ENCODE data around the gene CDR2L. TPM values are rescaled to one million over a fixed set of nuclear protein-coding genes. Genes with fewer than 3 reads are reported as not detected.

CDR2L gene
- polyA plus RNA-seq, 1 of the 3 experiments (the other 2 are of a cell fraction): 21.2 TPM

GRCh38 chr17:74939534-74939933, 47.9 kb upstream of the CDR2L start:
- CTCF ChIA-PET: interaction anchor here (2.0 to 8.3 kb wide), 4 partner anchors 15 to 148 kb away, joined by 6 to 77 read pairs (median 10); partner anchors contain the start of genes OTOP2 and USH1G
- Histone ChIP-seq H3K27ac (ENCODE audit: low read depth in 2 of 2, low read length in 1 of 2) (no peak overlapping the region), H3K9ac (no peak overlapping the region), H3K9me2 (no peaks in the 10 kb centered on the region), H3K4me2 (no peak overlapping the region), H3F3A (replicated peaks; ENCODE audit: insufficient read depth) (no peaks in the 10 kb centered on the region), H4K20me1 (ENCODE audit: insufficient read depth) (no peaks in the 10 kb centered on the region), H3K4me3 (ENCODE audit: low read depth in 2 of 2, low read length in 1 of 2) (no peak overlapping the region), H3K9me3 (no peaks in the 10 kb centered on the region), H3K4me1 (ENCODE audit: control insufficient read depth in 1 of 2, insufficient read depth in 2 of 2, low read depth in 1 of 2, low read length in 1 of 2) (no peaks in the 10 kb centered on the region; a peak in 1 of 4 replicates), H2AFZ (ENCODE audit: low read depth) (no peak overlapping the region), H3K79me2 (ENCODE audit: insufficient read depth) (no peaks in the 10 kb centered on the region), H3K36me3 (replicated peaks in 1 of 2; ENCODE audit: control insufficient read depth in 1 of 2, insufficient read depth in 2 of 2, low read length in 1 of 2) (no peaks in the 10 kb centered on the region), H3K27me3 (ENCODE audit: insufficient read depth) (peaks cover 83% of the 10 kb centered on the region)
- WGBS (ENCODE audit: low lambda C conversion rate): 45% methylated on average over 8 of the region's 8 CpGs
- no peak for TF ChIP-seq SMC3 (IDR thresholded peaks at IDR 0.05; ENCODE audit: low read depth, low read length)
- TF ChIP-seq PBX3 (IDR thresholded peaks at IDR 0.05): no peak
- TF ChIP-seq CHD2 (IDR thresholded peaks at IDR 0.05; ENCODE audit: low read length, partially characterized antibody): no peak
- TF ChIP-seq YY1 (IDR thresholded peaks at IDR 0.05; ENCODE audit: low read depth): no peak
- TF ChIP-seq FOXJ3 (CRISPR knock-in tag; IDR thresholded peaks at IDR 0.05): no peak
- no peak for TF ChIP-seq USF1 (IDR thresholded peaks at IDR 0.05; ENCODE audit: borderline replicate concordance, low read depth)
- no peak for TF ChIP-seq EP300 (IDR thresholded peaks at IDR 0.05; ENCODE audit: borderline replicate concordance in 1 of 2, low read depth in 1 of 2, low read length in 1 of 2)
- POLR2A ChIA-PET: interaction anchor here (1.0 kb wide), 1 partner anchor 11 kb away, joined by 5 read pairs; no protein-coding TSS in a partner anchor
- DNase-seq: no peak

- H3K9me2 ChIP-seq: no peaks in the 10 kb centered on the region
- no peak overlapping the region for H3K27ac ChIP-seq (ENCODE audit: low read depth in 2 of 2, low read length in 1 of 2)
- no peaks in the 10 kb centered on the region for H4K20me1 ChIP-seq (ENCODE audit: insufficient read depth)
- no peaks in the 10 kb centered on the region for H3K36me3 ChIP-seq (replicated peaks in 1 of 2; ENCODE audit: control insufficient read depth in 1 of 2, insufficient read depth in 2 of 2, low read length in 1 of 2)
- H3K9me3 ChIP-seq: no peaks in the 10 kb centered on the region
- H3K79me2 ChIP-seq (ENCODE audit: insufficient read depth): no peaks in the 10 kb centered on the region
- no peaks in the 10 kb centered on the region for H3F3A ChIP-seq (replicated peaks; ENCODE audit: insufficient read depth)
- DNase-seq: no peak
- H2AFZ ChIP-seq (ENCODE audit: low read depth): no peak overlapping the region
- ChIA-PET CTCF (interaction anchor here (2.4 kb wide), 1 partner anchor 17 kb away, joined by 11 read pairs; no protein-coding TSS in a partner anchor), POLR2A (no interaction called here)
- no peaks in the 10 kb centered on the region for H3K4me1 ChIP-seq (ENCODE audit: control insufficient read depth in 1 of 2, insufficient read depth in 2 of 2, low read depth in 1 of 2, low read length in 1 of 2)
- peaks cover 78% of the 10 kb centered on the region for H3K27me3 ChIP-seq (ENCODE audit: insufficient read depth)
- no peak overlapping the region for H3K4me3 ChIP-seq (ENCODE audit: low read depth in 2 of 2, low read length in 1 of 2)
- WGBS (ENCODE audit: low lambda C conversion rate): 59% methylated on average over 19 of the region's 21 CpGs
- H3K9ac ChIP-seq: no peak overlapping the region
- no peak overlapping the region for H3K4me2 ChIP-seq
- no peak for TF ChIP-seq POLR2AphosphoS5 (IDR thresholded peaks at IDR 0.05; ENCODE audit: low read depth, low read length)
- no peak for TF ChIP-seq USF1 (IDR thresholded peaks at IDR 0.05; ENCODE audit: borderline replicate concordance, low read depth)
- no peak for TF ChIP-seq GATA2 (CRISPR knock-in tag; IDR thresholded peaks at IDR 0.05)
- TF ChIP-seq YY1 (IDR thresholded peaks at IDR 0.05; ENCODE audit: low read depth): no peak
- TF ChIP-seq NRF1 (IDR thresholded peaks at IDR 0.05; ENCODE audit: low read depth, low read length): no peak
- TF ChIP-seq ELF1 (IDR thresholded peaks at IDR 0.05): no peak
- no peak for TF ChIP-seq FOXM1 (IDR thresholded peaks at IDR 0.05; ENCODE audit: low read depth)
- no peak for TF ChIP-seq USF2 (IDR thresholded peaks at IDR 0.05; ENCODE audit: borderline replicate concordance, low read depth, low read length)
- no peak for TF ChIP-seq IRF3 (IDR thresholded peaks at IDR 0.05; ENCODE audit: low read depth, low read length)
- no peak for TF ChIP-seq NFIC (IDR thresholded peaks at IDR 0.05; ENCODE audit: borderline replicate concordance)
- no peak for TF ChIP-seq RAD21 (IDR thresholded peaks at IDR 0.05; ENCODE audit: low read length)
- TF ChIP-seq TEAD4 (IDR thresholded peaks at IDR 0.05; ENCODE audit: borderline replicate concordance, insufficient read depth): no peak
- TF ChIP-seq PBX3 (IDR thresholded peaks at IDR 0.05): no peak
- no peak for TF ChIP-seq MAX (IDR thresholded peaks at IDR 0.05; ENCODE audit: low read depth)
- no peak for TF ChIP-seq SMC3 (IDR thresholded peaks at IDR 0.05; ENCODE audit: low read depth, low read length)
- no peak for TF ChIP-seq JUND (IDR thresholded peaks at IDR 0.05)
- no peak for TF ChIP-seq EZH2phosphoT487 (IDR thresholded peaks at IDR 0.05; ENCODE audit: borderline replicate concordance, low read depth)
Observed at GRCh38 chr17:74941128-74941725, 46.2 kb upstream of the CDR2L start.
